Hematopoietic multipotent progenitor cell (in vitro differentiated cells): Measurements from ENCODE around the gene TXNL4A. TPM values are rescaled to one million over a fixed set of nuclear protein-coding genes. Genes with fewer than 3 reads are reported as not detected.
"Not testable (repeated sequence)": the region's sequence is repeated elsewhere in the genome, so short reads cannot be mapped to it uniquely, and the experiment has no call there.

Experiments
- DNase-seq, 3 donors: peaks; one replicate each; pipeline ENCODE4 v3.0.0-alpha.2; 2011 to 2015; ENCODE audit warnings: low read depth in 2 of 3, low spot score in 2 of 3
- total RNA-seq: library from RNA; depleted of rRNA; stranded (reverse); fragments of >200 nt; gene quantifications from one replicate; pipeline ENCODE4 v1.2.3, GENCODE V29; 2012

The TXNL4A gene
- total RNA-seq, 1 donor: 37.4 TPM

- no peak for DNase-seq
These were observed 12.5 kb upstream of the TXNL4A start for GRCh38 chr18:80000877-80001276.

GRCh38 chr18:79999701-80000100 is 11.3 kb upstream of the TXNL4A start:
- not testable (repeated sequence) for DNase-seq

- DNase-seq: no peak
These were observed 3.1 kb upstream of the TXNL4A start for GRCh38 chr18:79991494-79991893.

DNA sequence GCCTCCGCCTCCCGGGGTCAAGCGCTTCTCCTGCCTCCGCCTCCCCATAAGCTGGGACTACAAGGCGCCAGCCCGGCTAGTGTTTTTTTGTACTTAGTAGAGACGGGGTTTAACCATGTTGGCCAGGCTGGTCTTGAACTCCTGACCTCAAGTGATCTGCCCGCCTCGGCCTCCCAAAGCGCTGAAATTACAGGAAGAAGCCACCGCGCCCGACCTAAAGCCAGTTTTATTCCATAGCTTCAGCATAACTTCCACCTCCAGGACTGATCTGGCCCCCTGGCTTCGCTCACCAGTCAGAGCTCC is 783 bp upstream of the TXNL4A start:
- no peak for DNase-seq

- peak; percentile 32 to 77 (median 73) for DNase-seq
These were observed 302 bp downstream of the TXNL4A start for GRCh38 chr18:79988071-79988450.

DNA sequence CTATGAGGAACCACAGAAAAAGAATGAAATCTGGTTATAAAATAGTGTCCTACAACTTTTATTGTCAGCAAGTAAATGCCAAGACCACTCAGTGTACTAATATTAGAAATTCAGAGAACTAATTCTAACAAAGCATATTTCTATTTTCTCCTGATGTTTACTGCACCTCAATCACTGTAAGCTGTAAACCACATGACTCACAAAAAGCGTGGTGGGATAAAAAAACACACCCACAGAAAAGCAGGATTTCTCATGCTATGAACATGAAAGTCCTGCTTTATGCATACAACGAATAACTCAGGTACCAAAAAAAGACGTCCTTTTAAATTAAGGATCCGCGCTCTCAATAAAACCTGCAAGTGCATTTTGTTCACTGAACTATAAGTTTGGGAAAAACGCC is 797 bp downstream of the TXNL4A start:
- no peak for DNase-seq

GRCh38 chr18:79986726-79987125 is 1.6 kb downstream of the TXNL4A start:
- DNase-seq: no peak

GRCh38 chr18:79985172-79985571 is 3.2 kb downstream of the TXNL4A start:
- DNase-seq: no peak

DNA sequence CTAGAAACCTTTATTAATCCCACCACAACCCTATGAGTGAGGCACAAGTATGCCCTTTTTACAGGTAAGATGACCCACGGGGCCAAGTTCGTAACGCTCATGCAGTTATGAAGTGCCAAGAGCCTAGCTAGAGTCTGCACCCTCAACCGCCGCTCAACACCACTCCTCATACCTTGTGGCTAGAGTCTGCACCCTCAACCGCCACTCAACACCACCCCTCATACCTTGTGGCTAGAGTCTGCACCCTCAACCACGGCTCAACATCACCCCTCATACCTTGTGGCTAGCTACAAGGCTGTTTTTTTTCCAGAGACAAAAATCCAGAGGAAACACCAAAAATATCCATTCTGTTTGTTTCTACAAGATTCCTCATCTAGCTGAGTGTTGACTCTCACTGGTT is 4.6 kb downstream of the TXNL4A start:
- DNase-seq: no peak

GRCh38 chr18:79983253-79983652 is 5.1 kb downstream of the TXNL4A start:
- DNase-seq: peak in 1 of 3 donors; percentile 11

DNA sequence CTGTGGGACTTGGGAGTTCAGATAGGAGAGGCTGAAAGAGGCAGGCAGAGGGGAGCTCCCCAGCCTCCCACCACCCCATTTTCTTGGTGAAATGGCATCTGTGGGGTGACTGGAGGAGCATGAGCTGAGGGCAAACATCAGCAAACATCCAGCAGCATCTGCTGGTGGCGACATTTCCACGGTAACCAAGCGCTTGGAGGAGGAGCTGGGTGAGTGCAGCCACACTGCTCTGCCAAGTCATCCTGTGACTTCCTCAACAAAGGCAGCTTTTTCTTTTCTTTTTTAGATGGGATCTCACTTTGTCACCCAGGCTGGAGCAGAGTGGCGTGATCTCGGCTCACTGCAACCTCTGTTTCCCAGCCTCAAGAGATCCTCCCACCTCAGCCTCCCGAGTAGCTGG is 5.6 kb downstream of the TXNL4A start:
- peak in 2 of 3 donors; percentile 76 to 85 for DNase-seq

DNA sequence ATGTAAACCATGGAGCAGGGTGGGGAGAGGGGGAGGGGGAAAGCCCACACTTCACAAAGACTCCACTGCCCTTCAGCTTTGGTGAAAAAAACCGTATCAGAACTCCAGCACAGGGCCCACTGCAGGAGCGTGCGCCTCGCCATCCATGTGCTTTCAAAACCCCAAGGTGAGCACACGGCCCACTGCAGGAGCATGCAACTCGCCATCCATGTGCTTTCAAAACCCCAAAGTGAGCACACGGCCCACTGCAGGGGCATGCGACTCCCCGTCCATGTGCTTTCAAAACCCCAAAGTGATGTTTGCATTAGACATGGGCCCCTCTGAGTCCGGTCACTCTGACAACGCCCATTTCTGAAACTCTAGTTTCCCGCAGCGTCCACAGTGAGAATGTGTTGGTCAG is 7.8 kb downstream of the TXNL4A start:
- DNase-seq: no peak

- no peak for DNase-seq
These were observed 8.5 kb downstream of the TXNL4A start for GRCh38 chr18:79979843-79980242.

- DNase-seq: no peak
These were observed 12.2 kb downstream of the TXNL4A start for GRCh38 chr18:79975985-79976680.

- DNase-seq: peak in 2 of 3 donors; percentile 49 to 75
These were observed 13.3 kb downstream of the TXNL4A start for GRCh38 chr18:79975043-79975442.

- no peak for DNase-seq
These were observed 14.2 kb downstream of the TXNL4A start for GRCh38 chr18:79974025-79974654.

DNA sequence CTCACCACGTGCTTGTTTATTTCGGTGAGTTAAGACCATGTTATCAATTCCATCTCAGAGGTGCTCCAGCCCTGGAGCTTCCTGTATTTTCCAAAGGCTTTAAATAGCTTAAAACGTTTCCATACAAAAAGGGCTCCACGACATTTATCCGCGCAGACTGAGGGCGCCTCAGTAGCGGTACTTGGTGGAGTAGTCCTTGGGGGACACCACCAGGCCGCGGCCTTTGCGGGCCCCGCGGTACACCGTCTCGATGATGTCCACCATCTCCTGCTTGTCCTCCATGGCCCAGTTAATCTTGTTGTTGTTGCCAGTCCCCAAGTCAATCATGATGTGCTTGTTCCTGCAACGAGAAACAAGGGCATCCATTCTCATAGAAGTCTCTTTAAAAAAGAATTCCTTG is 14.8 kb downstream of the TXNL4A start:
- no peak for DNase-seq

- DNase-seq: no peak
These were observed 15.6 kb downstream of the TXNL4A start for GRCh38 chr18:79972720-79973119.

GRCh38 chr18:79971986-79972385 is 16.4 kb downstream of the TXNL4A start:
- no peak for DNase-seq

- DNase-seq: no peak
These were observed 17.0 kb downstream of the TXNL4A start for GRCh38 chr18:79971211-79971952.

- DNase-seq: no peak
These were observed 17.8 kb downstream of the TXNL4A start for GRCh38 chr18:79970419-79971133.
